Measurements from ENCODE around the gene GCNT3. TPM values are rescaled to one million over a fixed set of nuclear protein-coding genes. Genes with fewer than 3 reads are reported as not detected.
"Not testable (repeated sequence)": the region's sequence is repeated elsewhere in the genome, so short reads cannot be mapped to it uniquely, and the experiment has no call there.

The GCNT3 gene
- total RNA-seq, 1 experiment from 2014 or later: 1.1 TPM

- no peak for DNase-seq (ENCODE audit: low read depth)
Observed at GRCh38 chr15:59618406-59618805, 6.8 kb downstream of the GCNT3 start.

GRCh38 chr15:59622289-59622688, 10.7 kb downstream of the GCNT3 start:
- DNase-seq (ENCODE audit: low read depth): peak; percentile 61

GRCh38 chr15:59632714-59633113, 21.1 kb downstream of the GCNT3 start:
- DNase-seq (ENCODE audit: low read depth): peak; percentile 19

- no peak for DNase-seq (ENCODE audit: low read depth)
Observed at GRCh38 chr15:59636184-59636583, 24.6 kb downstream of the GCNT3 start.

- DNase-seq (ENCODE audit: low read depth): peak; percentile 15
Observed at GRCh38 chr15:59637507-59637906, 25.9 kb downstream of the GCNT3 start.

GRCh38 chr15:59642351-59642750, 30.8 kb downstream of the GCNT3 start:
- DNase-seq (ENCODE audit: low read depth): no peak

- no peak for DNase-seq (ENCODE audit: low read depth)
Observed at GRCh38 chr15:59644756-59645155, 33.2 kb downstream of the GCNT3 start.

- not testable (repeated sequence) for DNase-seq (ENCODE audit: low read depth)
Observed at GRCh38 chr15:59645812-59646211, 34.2 kb downstream of the GCNT3 start.

- no peak for DNase-seq (ENCODE audit: low read depth)
Observed at GRCh38 chr15:59646277-59646676, 34.7 kb downstream of the GCNT3 start.

- DNase-seq (ENCODE audit: low read depth): no peak
Observed at GRCh38 chr15:59647085-59647484, 35.5 kb downstream of the GCNT3 start.

- no peak for DNase-seq (ENCODE audit: low read depth)
Observed at GRCh38 chr15:59649603-59650002, 38.0 kb downstream of the GCNT3 start.

- no peak for DNase-seq (ENCODE audit: low read depth)
Observed at GRCh38 chr15:59654046-59654445, 42.5 kb downstream of the GCNT3 start.

GRCh38 chr15:59656897-59657634, 45.5 kb downstream of the GCNT3 start, which contains the start of gene GTF2A2:
TSS of gene GTF2A2 (minus strand) at chr15:59657515. CDS start at chr15:59652277, 5,238 bp downstream.
- peak; percentile 94 for DNase-seq (ENCODE audit: low read depth)

GRCh38 chr15:59657635-59658125, 46.1 kb downstream of the GCNT3 start:
- no peak for DNase-seq (ENCODE audit: low read depth)

GRCh38 chr15:59659366-59659765, 47.8 kb downstream of the GCNT3 start:
- no peak for DNase-seq (ENCODE audit: low read depth)

- no peak for DNase-seq (ENCODE audit: low read depth)
Observed at GRCh38 chr15:59662260-59662659, 50.7 kb downstream of the GCNT3 start.

GRCh38 chr15:59668556-59668955, 57.0 kb downstream of the GCNT3 start:
- DNase-seq (ENCODE audit: low read depth): no peak

Other genes with a start within 250 kb of the GCNT3 start
- gene MYO1E, start 238.9 kb upstream of the GCNT3 start, total RNA-seq (2014; rRNA removed; shearing (Covaris generic)): 131 and 141 TPM in 2 replicates
- 1.1 and 3.3 TPM in 2 replicates for gene FAM81A, start 173.6 kb upstream of the GCNT3 start, total RNA-seq (2014; rRNA removed; shearing (Covaris generic))
- gene GTF2A2, start 45.7 kb downstream of the GCNT3 start, total RNA-seq (2014; rRNA removed; shearing (Covaris generic)): 80.8 and 93.3 TPM in 2 replicates
- gene BNIP2, start 77.5 kb downstream of the GCNT3 start, total RNA-seq (2014; rRNA removed; shearing (Covaris generic)): 95.3 and 115 TPM in 2 replicates

All from M059J (cell line).